H9 (cell line): ENCODE data around the gene RASSF8. TPM values are rescaled to one million over a fixed set of nuclear protein-coding genes. Genes with fewer than 3 reads are reported as not detected.

ENCODE experiments used
- DNase-seq: peaks from one replicate; pipeline ENCODE4 v3.0.0-alpha.2; 2017
- H2AFZ ChIP-seq: one replicate; pipeline ENCODE4 v1.6.1; 2013; ENCODE audit warnings: mild to moderate bottlenecking, low read length, control low read depth, moderate library complexity
- H2AK5ac ChIP-seq: 2 replicates; pipeline ENCODE4 v1.6.1; 2013; ENCODE audit warnings: low read length, control low read depth, mixed read lengths; ENCODE audit not compliant: insufficient read length
- H2BK120ac ChIP-seq: one replicate; pipeline ENCODE4 v1.6.1; 2013; ENCODE audit warnings: low read depth, mild to moderate bottlenecking, low read length, control low read depth, inconsistent platforms; ENCODE audit not compliant: poor library complexity, severe bottlenecking
- H2BK12ac ChIP-seq: 2 replicates; pipeline ENCODE4 v1.6.1; 2013; ENCODE audit warnings: low read length, control low read depth, mixed read lengths, low read depth; ENCODE audit not compliant: insufficient read length
- H2BK15ac ChIP-seq: 2 replicates; pipeline ENCODE4 v1.6.1; 2013; ENCODE audit warnings: low read depth, low read length, control low read depth
- H2BK20ac ChIP-seq: one replicate; pipeline ENCODE4 v1.6.1; 2013; ENCODE audit warnings: low read depth, mild to moderate bottlenecking, low read length, control low read depth, inconsistent platforms; ENCODE audit not compliant: poor library complexity, severe bottlenecking
- H2BK5ac ChIP-seq: 2 replicates; pipeline ENCODE4 v1.6.1; 2013; ENCODE audit warnings: low read length, control low read depth, mixed read lengths; ENCODE audit not compliant: insufficient read length
- H3K14ac ChIP-seq: 2 replicates; pipeline ENCODE4 v1.6.1; 2013; ENCODE audit warnings: low read length, control low read depth; ENCODE audit not compliant: insufficient read depth
- H3K18ac ChIP-seq: 2 replicates; pipeline ENCODE4 v1.6.1; 2013; ENCODE audit warnings: low read depth, mild to moderate bottlenecking, mixed read lengths, low read length, control low read depth; ENCODE audit not compliant: insufficient read length
- H3K23ac ChIP-seq: 2 replicates; pipeline ENCODE4 v1.6.1; 2013; ENCODE audit warnings: low read length, control low read depth, mixed read lengths, low read depth; ENCODE audit not compliant: insufficient read length
- H3K23me2 ChIP-seq: 2 replicates; pipeline ENCODE4 v1.6.1; 2013; ENCODE audit warnings: low read depth, mild to moderate bottlenecking, mixed read lengths, low read length, control low read depth; ENCODE audit not compliant: insufficient read length, poor library complexity, severe bottlenecking
- H3K27ac ChIP-seq: 2 replicates; pipeline ENCODE4 v1.5.1; 2013; ENCODE audit warnings: low read length, control low read depth, mixed read lengths, low read depth; ENCODE audit not compliant: insufficient read length
- H3K27me3 ChIP-seq: 2 replicates; pipeline ENCODE4 v1.6.1; 2013; ENCODE audit warnings: low read length, control low read depth, inconsistent platforms; ENCODE audit not compliant: insufficient read depth
- H3K4ac ChIP-seq: 2 replicates; pipeline ENCODE4 v1.6.1; 2013; ENCODE audit warnings: low read depth, mild to moderate bottlenecking, control low read depth, inconsistent platforms, low read length, moderate library complexity
- H3K4me1 ChIP-seq: 2 replicates; pipeline ENCODE4 v1.6.1; 2013; ENCODE audit warnings: low read length, control low read depth, inconsistent platforms; ENCODE audit not compliant: insufficient read depth
- H3K4me2 ChIP-seq: 2 replicates; pipeline ENCODE4 v1.6.1; 2013; ENCODE audit warnings: low read length, control low read depth, mixed read lengths; ENCODE audit not compliant: insufficient read length, insufficient read depth
- H3K56ac ChIP-seq: 2 replicates; pipeline ENCODE4 v1.6.1; 2013; ENCODE audit warnings: low read depth, mild to moderate bottlenecking, mixed read lengths, low read length, control low read depth; ENCODE audit not compliant: insufficient read length
- H3K79me1 ChIP-seq: 2 replicates; pipeline ENCODE4 v1.6.1; 2013; ENCODE audit warnings: low read depth, mild to moderate bottlenecking, moderate library complexity, low read length, control low read depth, inconsistent platforms; ENCODE audit not compliant: insufficient read depth, poor library complexity, severe bottlenecking
- H3K79me2 ChIP-seq: 2 replicates; pipeline ENCODE4 v1.6.1; 2013; ENCODE audit warnings: low read length, control low read depth, inconsistent platforms; ENCODE audit not compliant: insufficient read depth
- H3K9ac ChIP-seq: 2 replicates; pipeline ENCODE4 v1.6.1; 2013; ENCODE audit warnings: low read length, control low read depth, mixed read lengths; ENCODE audit not compliant: insufficient read length; ENCODE audit errors: extremely low read depth
- H3K9me3 ChIP-seq: one replicate; pipeline ENCODE4 v1.6.1; 2013; ENCODE audit warnings: low read depth, low read length, inconsistent platforms; ENCODE audit not compliant: control insufficient read depth
- H3T11ph ChIP-seq: one replicate; pipeline ENCODE4 v1.6.1; 2013; ENCODE audit warnings: mild to moderate bottlenecking, low read length, control low read depth, inconsistent platforms
- H4K20me1 ChIP-seq: one replicate; pipeline ENCODE4 v1.6.1; 2013; ENCODE audit not compliant: control insufficient read depth, insufficient read length, insufficient read depth
- H4K5ac ChIP-seq: 2 replicates; pipeline ENCODE4 v1.6.1; 2013; ENCODE audit warnings: low read depth, mild to moderate bottlenecking, mixed read lengths, low read length, control low read depth; ENCODE audit not compliant: insufficient read length
- H4K8ac ChIP-seq: replicated peaks from 2 replicates; pipeline ENCODE4 v1.6.1; 2013; ENCODE audit warnings: low read length, control low read depth, mixed read lengths, low read depth; ENCODE audit not compliant: insufficient read length
- H4K91ac ChIP-seq: 2 replicates; pipeline ENCODE4 v1.6.1; 2013; ENCODE audit warnings: low read depth, mild to moderate bottlenecking, moderate library complexity, mixed read lengths, low read length, control low read depth; ENCODE audit not compliant: insufficient read length
- H3K27ac Mint-ChIP-seq, 3 experiments: 2 replicates in 2 of 3; 3 replicates in 1 of 3; pipeline ENCODE4 v1.8.0; 2020 to 2021; ENCODE audit warnings: mixed read lengths in 3 of 3, mild to moderate bottlenecking in 1 of 3, moderate library complexity in 1 of 3
- H3K27me3 Mint-ChIP-seq: 2 replicates; pipeline ENCODE4 v1.8.0; 2021; ENCODE audit warnings: low read depth, mild to moderate bottlenecking, moderate library complexity, mixed read lengths
- H3K36me3 Mint-ChIP-seq, 3 experiments: 2 replicates in 2 of 3; 3 replicates in 1 of 3; pipeline ENCODE4 v1.8.0; 2020 to 2021; ENCODE audit warnings: low read depth in 3 of 3, mixed read lengths in 3 of 3; ENCODE audit not compliant: insufficient read depth in 1 of 3
- H3K4me1 Mint-ChIP-seq, 2 experiments: 2 replicates each; pipeline ENCODE4 v1.8.0; 2020; ENCODE audit warnings: mixed read lengths in 2 of 2
- H3K4me3 Mint-ChIP-seq, 2 experiments: 2 replicates in 1 of 2; 3 replicates in 1 of 2; pipeline ENCODE4 v1.8.0; 2020 to 2021; ENCODE audit warnings: mild to moderate bottlenecking in 2 of 2, mixed read lengths in 2 of 2, moderate library complexity in 1 of 2
- H3K9me3 Mint-ChIP-seq, 2 experiments: 2 replicates in 1 of 2; 3 replicates in 1 of 2; pipeline ENCODE4 v1.8.0; 2020; ENCODE audit warnings: mild to moderate bottlenecking in 2 of 2, mixed read lengths in 2 of 2, moderate library complexity in 1 of 2
- CTCF ChIP-seq: fragments of 200-600 bp; sonication (generic); conservative IDR thresholded peaks from 3 replicates; pipeline ENCODE4 v1.8.0; 2021; ENCODE audit warnings: antibody characterized with exemption, mild to moderate bottlenecking
- WGBS: extraction: QIAGEN DNeasy Blood & Tissue Kit; methylation state at CpG from one replicate; pipeline ENCODE4 v1.1.7; 2013; ENCODE audit warnings: missing lambda C conversion rate, low lambda C conversion rate, mixed read lengths; ENCODE audit not compliant: insufficient read length; ENCODE audit errors: extremely low coverage; 5-methylcytosine and 5-hydroxymethylcytosine counted together
- total RNA-seq: library from RNA; stranded (reverse); gene quantifications from 2 replicates; pipeline ENCODE4 v1.2.1, GENCODE V29; 2021

The RASSF8 gene
- total RNA-seq, 1 experiment from 2014 or later = 38.8 TPM

DNA sequence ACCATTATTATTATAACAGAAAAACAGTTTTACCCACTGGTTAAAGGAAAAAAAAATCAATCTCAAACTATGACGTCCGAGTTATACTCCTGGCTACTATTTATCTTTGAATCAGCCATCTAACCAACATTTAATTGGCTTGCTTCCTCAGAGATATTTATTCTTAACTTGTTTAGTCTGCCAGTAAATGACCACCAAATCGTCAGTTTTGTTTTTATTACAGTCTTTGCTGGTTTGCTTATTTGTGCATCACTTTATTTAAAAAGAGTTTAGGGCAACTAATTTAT, 71.2 kb downstream of the RASSF8 start:
- H3K27me3 Mint-ChIP-seq = no peaks in the 10 kb centered on the region
- Histone ChIP-seq H2BK12ac (no peak overlapping the region), H2BK120ac (no peak overlapping the region), H2AFZ (no peak overlapping the region), H4K5ac (no peak overlapping the region), H3K18ac (no peak overlapping the region), H3T11ph (no peak overlapping the region), H2BK5ac (no peak overlapping the region), H3K14ac (no peak overlapping the region), H3K9ac (no peak overlapping the region), H3K56ac (no peak overlapping the region), H3K9me3 (no peaks in the 10 kb centered on the region), H3K23ac (no peak overlapping the region), H3K27ac (no peak overlapping the region), H4K91ac (no peak overlapping the region), H4K8ac (no peak overlapping the region), H3K27me3 (no peaks in the 10 kb centered on the region), H4K20me1 (no peaks in the 10 kb centered on the region), H3K4me2 (no peak overlapping the region), H2AK5ac (no peak overlapping the region), H3K23me2 (no peaks in the 10 kb centered on the region), H3K4ac (no peak overlapping the region), H2BK15ac (no peak overlapping the region), H3K79me1 (no peaks in the 10 kb centered on the region), H3K4me1 (no peaks in the 10 kb centered on the region), H2BK20ac (no peak overlapping the region), H3K79me2 (no peaks in the 10 kb centered on the region)
- peaks cover 16 to 18% of the 10 kb centered on the region in 2 experiments for H3K4me1 Mint-ChIP-seq
- H3K4me3 Mint-ChIP-seq = no peak overlapping the region
- no peaks in the 10 kb centered on the region; a peak in 1 of 7 replicates for H3K36me3 Mint-ChIP-seq
- no peak overlapping the region for H3K27ac Mint-ChIP-seq
- TF ChIP-seq CTCF = no peak
- no CpG with 5 or more reads among the region's 3 CpGs for WGBS
- no peaks in the 10 kb centered on the region for H3K9me3 Mint-ChIP-seq
- DNase-seq = no peak
